K562 (cell line): ENCODE data around the gene LZTR1. TPM values are rescaled to one million over a fixed set of nuclear protein-coding genes. Genes with fewer than 3 reads are reported as not detected.

Source experiments
- ATF4 ChIP-seq: fragments of 450-650 bp; formaldehyde crosslinking; IDR thresholded peaks from 2 replicates; pipeline ENCODE4 v1.4.0; 2022; ENCODE audit warnings: mild to moderate bottlenecking, moderate library complexity
- CGGBP1 ChIP-seq: fragments of 250-450 bp; sonication (Bioruptor Pico); IDR thresholded peaks from 2 replicates; pipeline ENCODE4 v1.9.0; 2021; ENCODE audit warnings: mild to moderate bottlenecking
- DIDO1 ChIP-seq: fragments of 450-650 bp; IDR thresholded peaks from 2 replicates; pipeline ENCODE4 v1.6.1; 2016; ENCODE audit warnings: low read depth, missing biosample characterization, missing genetic modification characterization
- E2F3 ChIP-seq: fragments of 250-450 bp; sonication (Bioruptor Pico); IDR thresholded peaks from 2 replicates; pipeline ENCODE4 v1.4.0; 2020; ENCODE audit warnings: mild to moderate bottlenecking
- ELK3 ChIP-seq: fragments of 450-650 bp; formaldehyde crosslinking; IDR thresholded peaks from 2 replicates; pipeline ENCODE4 v1.4.0; 2020; ENCODE audit warnings: mild to moderate bottlenecking
- ESRRB ChIP-seq: fragments of 250-450 bp; sonication (Bioruptor Pico); IDR thresholded peaks from 2 replicates; pipeline ENCODE4 v1.5.0; 2020; ENCODE audit warnings: mild to moderate bottlenecking, moderate library complexity, borderline replicate concordance
- GTF2B ChIP-seq: IDR thresholded peaks from 2 replicates; pipeline ENCODE4 v1.6.1; 2011; ENCODE audit not compliant: insufficient read length; ENCODE audit errors: extremely low read depth
- HDAC3 ChIP-seq: fragments of 450-650 bp; IDR thresholded peaks from 2 replicates; pipeline ENCODE4 v1.6.1; 2018; ENCODE audit warnings: borderline replicate concordance, mild to moderate bottlenecking, moderate library complexity; ENCODE audit not compliant: partially characterized antibody
- HSF4 ChIP-seq: fragments of 250-450 bp; sonication (Bioruptor Pico); IDR thresholded peaks from 2 replicates; pipeline ENCODE4 v2.1.2; 2022; ENCODE audit warnings: mild to moderate bottlenecking, moderate library complexity, borderline replicate concordance
- IRF2 ChIP-seq: sonication (generic); formaldehyde crosslinking; IDR thresholded peaks from 2 replicates; pipeline ENCODE4 v1.8.1; 2022; ENCODE audit warnings: mild to moderate bottlenecking, missing genetic modification reagents
- PHF20 ChIP-seq: fragments of 450-650 bp; IDR thresholded peaks from 2 replicates; pipeline ENCODE4 v1.6.1; 2018; ENCODE audit not compliant: partially characterized antibody
- PKNOX1 ChIP-seq: fragments of 450-650 bp; IDR thresholded peaks from 2 replicates; pipeline ENCODE4 v1.6.1; 2016
- RBFOX2 ChIP-seq: fragments of 200-400 bp; formaldehyde crosslinking; IDR thresholded peaks from 2 replicates; pipeline ENCODE4 v1.6.1; 2017; ENCODE audit warnings: low read depth, mild to moderate bottlenecking, low read length, moderate library complexity
- THRAP3 ChIP-seq: fragments of 450-650 bp; IDR thresholded peaks from 2 replicates; pipeline ENCODE4 v1.6.1; 2016; ENCODE audit warnings: mild to moderate bottlenecking, inconsistent platforms, borderline replicate concordance
- ZC3H8 ChIP-seq: fragments of 450-650 bp; IDR thresholded peaks from 2 replicates; pipeline ENCODE4 v1.6.1; 2017
- ZHX1 ChIP-seq: fragments of 150-350 bp; conservative IDR thresholded peaks from 2 replicates; pipeline ENCODE4 v1.6.1; 2014; ENCODE audit warnings: low read length
- ZNF212 ChIP-seq: fragments of 450-650 bp; formaldehyde crosslinking; IDR thresholded peaks from 2 replicates; pipeline ENCODE4 v1.4.0; 2020; ENCODE audit warnings: mild to moderate bottlenecking
- ZNF347 ChIP-seq: fragments of 450-650 bp; formaldehyde crosslinking; IDR thresholded peaks from 2 replicates; pipeline ENCODE4 v1.4.0; 2020; ENCODE audit warnings: low read depth, mild to moderate bottlenecking, moderate library complexity
- ZNF445 ChIP-seq: fragments of 250-450 bp; sonication (Bioruptor Pico); IDR thresholded peaks from 2 replicates; pipeline ENCODE4 v1.4.0; 2020; ENCODE audit warnings: low read depth, mild to moderate bottlenecking, moderate library complexity
- ZNF583 ChIP-seq: fragments of 250-450 bp; sonication (Bioruptor Pico); IDR thresholded peaks from 2 replicates; pipeline ENCODE4 v1.4.0; 2020
- ZNF75A ChIP-seq: fragments of 450-650 bp; formaldehyde crosslinking; IDR thresholded peaks from 2 replicates; pipeline ENCODE4 v1.4.0; 2020; ENCODE audit warnings: mild to moderate bottlenecking
- ZNF764 ChIP-seq: fragments of 250-450 bp; sonication (Bioruptor Pico); IDR thresholded peaks from 2 replicates; pipeline ENCODE4 v1.4.0; 2020; ENCODE audit warnings: low read depth, mild to moderate bottlenecking, moderate library complexity
- ZSCAN32 ChIP-seq: fragments of 450-650 bp; formaldehyde crosslinking; IDR thresholded peaks from 2 replicates; pipeline ENCODE4 v1.4.0; 2020; ENCODE audit warnings: mild to moderate bottlenecking, moderate library complexity
- polyA plus RNA-seq, 8 experiments: library from polyadenylated mRNA; depleted of rRNA in 4 of 8; stranded (reverse) in 5 of 8; unstranded in 3 of 8; fragments of >200 nt; fragmentation: Nextera tagmentation in 2 of 8; fragmentation: Illumina TruSeq in 1 of 8; extraction: Ambion mirVana in 2 of 8; extraction: Trizol in 1 of 8; gene quantifications; 2 replicates each; pipeline versions ENCODE4 v1.2.1 to v1.2.3, GENCODE V29; 2011 to 2014; ENCODE audit warnings: inconsistent platforms in 1 of 8, missing spikeins in 1 of 8
- total RNA-seq, 7 experiments: library from RNA; depleted of rRNA in 6 of 7; stranded (reverse); fragments of >200 nt in 6 of 7; fragmentation: Illumina TruSeq in 2 of 7; extraction: Trizol in 2 of 7; gene quantifications; 2 replicates each; pipeline versions ENCODE4 v1.2.1 to v1.2.3, GENCODE V29; 2011 to 2021; ENCODE audit warnings: low replicate concordance in 1 of 7

The LZTR1 gene
- total and polyA plus RNA-seq, 9 of the 15 experiments (the other 6 are each of a cell fraction or from before 2014, with no cell fraction given): 2.2 to 135 (median 63.0) TPM

- TF ChIP-seq ELK3 (CRISPR knock-in tag) (0 out of 2 replicates have a peak, but pooled peaks have one; percentile 43), ESRRB (no peak), ZNF75A (CRISPR knock-in tag) (0 out of 2 replicates have a peak, but pooled peaks have one; percentile 10), GTF2B (no peak), IRF2 (no peak), ZHX1 (peak; percentile 17; the same call in 1 of the 2 replicates), ZNF583 (CRISPR knock-in tag) (0 out of 2 replicates have a peak, but pooled peaks have one; percentile 47), DIDO1 (tag) (no peak), ZNF445 (CRISPR knock-in tag) (no peak), PKNOX1 (no peak), ATF4 (peak; percentile 57), PHF20 (no peak), RBFOX2 (no peak), THRAP3 (no peak), E2F3 (CRISPR knock-in tag) (peak; percentile 60; the same call in 1 of the 2 replicates), HSF4 (no peak), ZNF764 (CRISPR knock-in tag) (peak; percentile 78), ZSCAN32 (CRISPR knock-in tag) (peak; percentile 42; the same call in 1 of the 2 replicates), ZNF212 (CRISPR knock-in tag) (no peak), HDAC3 (no peak), ZC3H8 (no peak), ZNF347 (CRISPR knock-in tag) (0 out of 2 replicates have a peak, but pooled peaks have one; percentile 17), CGGBP1 (CRISPR knock-in tag) (peak; percentile 84; the same call in 1 of the 2 replicates)
Observed at GRCh38 chr22:21000987-21001600, 19.0 kb downstream of the LZTR1 start (continued).
